Coronary artery (tissue), 2 donors: ENCODE measurements around the gene PDE12.
"Not testable (repeated sequence)": the region's sequence is repeated elsewhere in the genome, so short reads cannot be mapped to it uniquely, and the experiment has no call there.

Experiments used
- DNase-seq: peaks from one replicate; pipeline ENCODE4 v3.0.0-alpha.2; 2017; ENCODE audit warnings: low spot score
- H3K27ac ChIP-seq, 2 donors: fragments of 200-600 bp; sonication (generic); one replicate each; pipeline ENCODE4 v1.5.1; 2016 to 2019
- H3K4me3 ChIP-seq: fragments of 200-600 bp; sonication (generic); 2 replicates; pipeline ENCODE4 v1.5.1; 2016; ENCODE audit warnings: mild to moderate bottlenecking, moderate library complexity
- CTCF ChIP-seq: fragments of 200-600 bp; sonication (generic); IDR thresholded peaks from one replicate; pipeline ENCODE4 v1.5.1; 2019; ENCODE audit warnings: antibody characterized with exemption

PDE12 gene

GRCh38 chr3:57598765-57599360, 42.8 kb downstream of the PDE12 start:
- TF ChIP-seq CTCF: no peak
- Histone ChIP-seq H3K4me3 (peak overlapping the region; percentile 86), H3K27ac (peak overlapping the region; percentile 96 to 98)
- DNase-seq: no peak

GRCh38 chr3:57600195-57600594, 44.1 kb downstream of the PDE12 start:
- no peak for DNase-seq
- no peak overlapping the region for H3K4me3 ChIP-seq
- no peak overlapping the region for H3K27ac ChIP-seq
- no peak for TF ChIP-seq CTCF

GRCh38 chr3:57604971-57605370, 48.9 kb downstream of the PDE12 start:
- no peak for TF ChIP-seq CTCF
- H3K27ac ChIP-seq: no peak overlapping the region
- no peak for DNase-seq
- H3K4me3 ChIP-seq: no peak overlapping the region

GRCh38 chr3:57605683-57606082, 49.6 kb downstream of the PDE12 start:
- no peak overlapping the region for H3K4me3 ChIP-seq
- no peak for DNase-seq
- no peak for TF ChIP-seq CTCF
- H3K27ac ChIP-seq: no peak overlapping the region

DNA sequence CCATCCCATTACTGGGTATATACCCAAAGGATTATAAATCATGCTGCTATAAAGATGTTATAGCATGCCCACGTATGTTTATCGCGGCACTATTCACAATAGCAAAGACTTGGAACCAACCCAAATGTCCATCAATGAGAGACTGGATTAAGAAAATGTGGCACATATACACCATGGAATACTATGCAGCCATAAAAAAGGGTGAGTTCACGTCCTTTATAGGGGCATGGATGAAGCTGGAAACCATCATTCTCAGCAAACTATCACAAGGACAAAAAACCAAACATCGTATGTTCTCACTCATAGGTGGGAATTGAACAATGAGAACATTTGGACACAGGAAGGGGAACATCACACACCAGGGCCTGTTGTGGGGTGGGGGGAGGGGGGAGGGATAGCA, 55.8 kb downstream of the PDE12 start:
- not testable (repeated sequence) for H3K4me3 ChIP-seq, DNase-seq, H3K27ac ChIP-seq

DNA sequence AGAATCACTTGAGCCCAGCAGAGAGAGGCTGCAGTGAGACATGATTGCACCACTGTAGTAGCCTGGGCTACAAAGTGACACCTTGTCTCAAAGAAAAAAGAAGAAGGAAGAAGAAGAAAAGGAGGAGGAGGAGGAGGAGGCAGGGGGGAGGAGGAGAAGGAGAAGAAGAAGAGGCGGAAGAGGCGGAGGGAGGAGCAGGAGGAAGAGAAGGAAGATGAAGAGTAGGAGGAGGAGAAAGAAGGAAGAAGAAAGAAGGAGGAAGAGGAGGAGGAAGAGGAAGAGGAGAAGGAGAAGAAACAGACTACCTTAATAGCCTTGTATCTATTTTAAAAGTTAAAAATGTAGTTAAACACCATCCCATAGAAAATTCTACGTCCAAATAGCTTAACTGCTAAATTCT, 60.2 kb downstream of the PDE12 start:
- TF ChIP-seq CTCF: no peak
- H3K27ac ChIP-seq: no peak overlapping the region
- H3K4me3 ChIP-seq: no peak overlapping the region
- DNase-seq: no peak
